Transverse colon (tissue), 3 donors: Measurements from ENCODE around the gene MBD5.

Experiments
- POLR2A ChIP-seq: fragments of 450-650 bp; IDR thresholded peaks from one replicate; pipeline ENCODE4 v1.6.1; 2016; ENCODE audit warnings: antibody characterized with exemption, mild to moderate bottlenecking, moderate library complexity
- TF ChIP-seq, protein P1 (sequence below), 5 experiments: fragments of 200-600 bp in 3 of 5; fragments of 450-650 bp in 2 of 5; sonication (generic) in 3 of 5; IDR thresholded peaks; 1 replicate in 2 of 5; 2 replicates in 3 of 5; pipeline ENCODE4 v1.5.1; 2016 to 2017; ENCODE audit warnings: antibody characterized with exemption in 5 of 5, inconsistent platforms in 3 of 5, mild to moderate bottlenecking in 2 of 5, moderate library complexity in 1 of 5

DNA sequence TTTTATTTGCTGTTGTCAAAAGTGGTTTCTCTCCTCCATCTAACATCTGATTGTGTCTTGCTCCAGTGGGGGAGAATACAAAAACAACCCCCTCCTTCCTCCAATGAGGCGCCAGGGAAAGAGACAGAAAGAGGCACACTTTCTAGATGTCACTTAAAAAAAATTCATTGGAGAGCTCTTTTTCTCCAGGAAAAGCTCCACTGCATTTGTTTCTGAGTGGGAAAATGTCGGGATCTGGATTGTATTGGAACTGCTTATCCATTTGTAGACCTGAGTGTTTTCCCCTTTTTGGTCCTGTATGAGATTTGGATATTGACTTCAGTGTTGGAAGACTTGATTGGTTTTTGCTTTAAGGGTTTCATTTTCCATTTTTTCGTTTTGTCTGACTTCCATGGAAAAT lies 995 bp downstream of the MBD5 start:
- TF ChIP-seq, protein P1, sequence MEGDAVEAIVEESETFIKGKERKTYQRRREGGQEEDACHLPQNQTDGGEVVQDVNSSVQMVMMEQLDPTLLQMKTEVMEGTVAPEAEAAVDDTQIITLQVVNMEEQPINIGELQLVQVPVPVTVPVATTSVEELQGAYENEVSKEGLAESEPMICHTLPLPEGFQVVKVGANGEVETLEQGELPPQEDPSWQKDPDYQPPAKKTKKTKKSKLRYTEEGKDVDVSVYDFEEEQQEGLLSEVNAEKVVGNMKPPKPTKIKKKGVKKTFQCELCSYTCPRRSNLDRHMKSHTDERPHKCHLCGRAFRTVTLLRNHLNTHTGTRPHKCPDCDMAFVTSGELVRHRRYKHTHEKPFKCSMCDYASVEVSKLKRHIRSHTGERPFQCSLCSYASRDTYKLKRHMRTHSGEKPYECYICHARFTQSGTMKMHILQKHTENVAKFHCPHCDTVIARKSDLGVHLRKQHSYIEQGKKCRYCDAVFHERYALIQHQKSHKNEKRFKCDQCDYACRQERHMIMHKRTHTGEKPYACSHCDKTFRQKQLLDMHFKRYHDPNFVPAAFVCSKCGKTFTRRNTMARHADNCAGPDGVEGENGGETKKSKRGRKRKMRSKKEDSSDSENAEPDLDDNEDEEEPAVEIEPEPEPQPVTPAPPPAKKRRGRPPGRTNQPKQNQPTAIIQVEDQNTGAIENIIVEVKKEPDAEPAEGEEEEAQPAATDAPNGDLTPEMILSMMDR (IDR thresholded peaks at IDR 0.05) = no peak
- no peak for TF ChIP-seq POLR2A
